ENCODE measurements around the gene ZBTB1. TPM values are rescaled to one million over a fixed set of nuclear protein-coding genes. Genes with fewer than 3 reads are reported as not detected.
A peak's percentile ranks its signal among the peaks of the same experiment; 100 is the strongest.

Gene ZBTB1
- total RNA-seq, 1 donor, result 67.7 TPM

DNA sequence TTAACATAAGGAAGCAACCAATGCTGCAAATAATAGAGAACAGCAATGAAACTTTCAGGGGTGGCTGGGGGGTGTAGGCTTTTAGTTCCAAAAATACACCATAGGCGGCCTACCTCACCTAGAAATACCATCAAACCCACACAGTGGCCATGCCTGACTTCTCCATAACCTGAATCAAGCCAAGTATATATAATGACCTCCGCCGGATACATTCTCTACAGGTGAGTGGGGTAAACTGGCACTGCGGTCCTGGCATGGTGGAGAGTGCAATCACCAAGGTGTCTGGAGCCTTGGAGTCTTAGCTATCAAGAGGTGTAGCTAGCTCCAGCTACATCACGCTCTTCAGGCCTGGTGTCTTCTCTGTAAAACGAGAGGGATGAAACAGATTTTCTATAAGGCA is 2.1 kb upstream of the ZBTB1 start:
- H3K79me2 ChIP-seq (ENCODE audit: insufficient read depth, low read length), result peaks cover 67% of the 10 kb centered on the region
- TF ChIP-seq, protein P1, sequence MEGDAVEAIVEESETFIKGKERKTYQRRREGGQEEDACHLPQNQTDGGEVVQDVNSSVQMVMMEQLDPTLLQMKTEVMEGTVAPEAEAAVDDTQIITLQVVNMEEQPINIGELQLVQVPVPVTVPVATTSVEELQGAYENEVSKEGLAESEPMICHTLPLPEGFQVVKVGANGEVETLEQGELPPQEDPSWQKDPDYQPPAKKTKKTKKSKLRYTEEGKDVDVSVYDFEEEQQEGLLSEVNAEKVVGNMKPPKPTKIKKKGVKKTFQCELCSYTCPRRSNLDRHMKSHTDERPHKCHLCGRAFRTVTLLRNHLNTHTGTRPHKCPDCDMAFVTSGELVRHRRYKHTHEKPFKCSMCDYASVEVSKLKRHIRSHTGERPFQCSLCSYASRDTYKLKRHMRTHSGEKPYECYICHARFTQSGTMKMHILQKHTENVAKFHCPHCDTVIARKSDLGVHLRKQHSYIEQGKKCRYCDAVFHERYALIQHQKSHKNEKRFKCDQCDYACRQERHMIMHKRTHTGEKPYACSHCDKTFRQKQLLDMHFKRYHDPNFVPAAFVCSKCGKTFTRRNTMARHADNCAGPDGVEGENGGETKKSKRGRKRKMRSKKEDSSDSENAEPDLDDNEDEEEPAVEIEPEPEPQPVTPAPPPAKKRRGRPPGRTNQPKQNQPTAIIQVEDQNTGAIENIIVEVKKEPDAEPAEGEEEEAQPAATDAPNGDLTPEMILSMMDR (IDR thresholded peaks at IDR 0.05; ENCODE audit: extremely low read depth, low read depth, low read length), result no peak

DNA sequence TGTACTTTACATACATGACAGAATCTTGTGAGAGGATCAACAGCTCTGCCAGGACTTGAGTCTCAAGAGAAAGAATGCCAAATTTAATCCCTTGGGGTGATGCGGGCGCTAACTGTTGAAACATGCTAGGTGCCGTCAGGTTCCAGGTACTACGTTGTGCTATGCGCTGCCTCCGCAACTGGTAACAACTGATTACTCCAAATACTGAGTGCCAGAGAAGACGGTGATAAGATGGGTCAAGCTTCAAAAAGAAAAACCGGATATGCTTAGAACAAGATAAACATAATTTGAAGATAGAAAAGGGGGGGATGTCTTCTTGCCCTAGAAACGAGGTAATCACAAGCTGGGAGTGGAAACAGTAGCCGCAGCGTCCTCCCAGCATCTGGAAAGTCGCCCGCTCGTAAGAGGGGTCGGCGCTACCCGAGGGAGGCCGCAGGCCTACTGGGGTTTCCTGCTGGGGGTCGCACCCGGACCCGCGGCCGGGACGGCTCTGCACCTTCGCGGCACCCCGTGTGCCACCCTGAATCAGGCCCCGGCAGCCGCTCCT is 1.6 kb upstream of the ZBTB1 start:
- H3K4me1 ChIP-seq (ENCODE audit: insufficient read depth, low read length), result peaks cover 39% of the 10 kb centered on the region
- no peaks in the 10 kb centered on the region for H3K27me3 ChIP-seq (ENCODE audit: insufficient read depth, low read length)
- peak; percentile 64 for DNase-seq (ENCODE audit: insufficient read length, low spot score, missing footprints)
- TF ChIP-seq, protein P1 (IDR thresholded peaks at IDR 0.05; ENCODE audit: extremely low read depth, low read depth, low read length), result no peak
- H3K9me3 ChIP-seq (ENCODE audit: low read depth, low read length), result no peaks in the 10 kb centered on the region
- peaks cover 2% of the 10 kb centered on the region for H3K36me3 ChIP-seq (ENCODE audit: insufficient read depth, low read length)
- peaks cover 26% of the 10 kb centered on the region for H4K20me1 ChIP-seq (ENCODE audit: insufficient read depth, low read length)
- H2AFZ ChIP-seq (ENCODE audit: low read length), result peak overlapping the region; percentile 85
- peaks cover 68% of the 10 kb centered on the region for H3K79me2 ChIP-seq (ENCODE audit: insufficient read depth, low read length)
- peak overlapping the region; percentile 97 for H3K4me2 ChIP-seq (ENCODE audit: insufficient read depth, low read length)
- peak overlapping the region; percentile 89 for H3K27ac ChIP-seq (ENCODE audit: low read depth, low read length)
- peak overlapping the region; percentile 88 for H3K4me3 ChIP-seq (ENCODE audit: insufficient read depth, low read length)

More for the DNA sequence above, 2.1 kb upstream of the ZBTB1 start:
- Histone ChIP-seq H3K27ac (ENCODE audit: low read depth, low read length) (peak overlapping the region; percentile 89), H2AFZ (ENCODE audit: low read length) (peak overlapping the region; percentile 85), H3K27me3 (ENCODE audit: insufficient read depth, low read length) (no peaks in the 10 kb centered on the region), H3K4me2 (ENCODE audit: insufficient read depth, low read length) (peak overlapping the region; percentile 97), H3K4me1 (ENCODE audit: insufficient read depth, low read length) (peaks cover 34% of the 10 kb centered on the region), H3K4me3 (ENCODE audit: insufficient read depth, low read length) (peak overlapping the region; percentile 88), H3K36me3 (ENCODE audit: insufficient read depth, low read length) (peaks cover 2% of the 10 kb centered on the region), H3K9me3 (ENCODE audit: low read depth, low read length) (no peaks in the 10 kb centered on the region), H4K20me1 (ENCODE audit: insufficient read depth, low read length) (peaks cover 21% of the 10 kb centered on the region)
- no peak for DNase-seq (ENCODE audit: insufficient read length, low spot score, missing footprints)

DNA sequence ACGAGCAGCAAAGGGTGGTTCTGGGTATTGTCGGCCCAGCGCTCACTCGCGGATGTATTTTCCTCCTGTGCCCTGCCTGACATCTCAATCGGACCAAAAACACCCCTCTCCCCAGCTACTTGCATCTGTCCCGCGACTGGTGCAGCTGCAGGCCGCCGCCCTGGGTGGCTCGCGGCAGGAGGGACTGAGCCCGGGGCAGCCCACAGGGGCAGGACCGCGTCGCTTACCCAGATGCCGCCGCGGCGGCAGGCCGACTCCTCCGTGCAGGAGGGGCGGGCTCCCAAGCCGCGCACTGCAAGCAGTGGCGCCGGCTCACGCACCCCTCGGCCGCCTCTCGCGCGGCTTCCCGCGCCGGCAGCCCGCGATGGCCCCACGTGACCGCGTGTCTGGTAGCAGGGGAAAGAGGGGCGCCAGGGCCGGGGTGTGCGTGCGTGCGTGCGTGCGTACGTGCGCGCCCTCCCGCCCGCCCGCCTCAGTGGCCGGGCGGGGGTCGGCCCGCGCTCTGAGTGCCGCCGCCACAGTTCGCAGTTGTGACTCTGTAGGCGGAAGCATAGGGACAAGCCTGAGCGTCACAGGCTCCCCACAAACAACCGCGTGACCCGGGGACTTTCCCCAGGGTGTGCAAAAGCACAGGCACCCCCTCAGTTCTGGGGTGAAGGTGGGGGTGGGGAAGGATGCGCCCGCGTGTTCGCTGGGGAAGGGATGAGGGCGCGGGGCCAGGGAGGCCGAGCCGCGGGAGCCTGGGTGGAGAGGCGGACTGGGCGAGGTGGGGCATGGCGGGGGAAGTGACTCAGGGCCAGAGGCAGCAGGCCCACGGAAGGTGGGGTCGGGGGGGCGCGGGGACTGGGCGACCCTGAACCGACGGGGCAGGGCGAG is 898 bp upstream of the ZBTB1 start, which contains the start of gene ZBTB25:
Gene ZBTB25, minus strand, starts transcription at position 405 of the 876 bp plus-strand sequence. CDS start 13,305 bp downstream, outside the sequence.
- Histone ChIP-seq H2AFZ (ENCODE audit: low read length) (peak within 1 kb of the TSS; percentile 85), H3K4me2 (ENCODE audit: insufficient read depth, low read length) (peak within 1 kb of the TSS; percentile 97), H3K27ac (ENCODE audit: low read depth, low read length) (peak within 1 kb of the TSS; percentile 89), H4K20me1 (ENCODE audit: insufficient read depth, low read length) (peaks cover 33% of the 10 kb centered on the region), H3K9me3 (ENCODE audit: low read depth, low read length) (no peaks in the 10 kb centered on the region), H3K4me1 (ENCODE audit: insufficient read depth, low read length) (peaks cover 43% of the 10 kb centered on the region), H3K79me2 (ENCODE audit: insufficient read depth, low read length) (peaks cover 75% of the 10 kb centered on the region), H3K4me3 (ENCODE audit: insufficient read depth, low read length) (peak within 1 kb of the TSS; percentile 88), H3K36me3 (ENCODE audit: insufficient read depth, low read length) (peaks cover 2% of the 10 kb centered on the region), H3K27me3 (ENCODE audit: insufficient read depth, low read length) (no peaks in the 10 kb centered on the region)
- peak; percentile 98 for DNase-seq (ENCODE audit: insufficient read length, low spot score, missing footprints)
- TF ChIP-seq, protein P1 (IDR thresholded peaks at IDR 0.05; ENCODE audit: extremely low read depth, low read depth, low read length), result no peak

All from osteoblast (primary cell).